Stimulated activated CD8-positive, alpha-beta memory T cell treated with anti-CD3 and anti-CD28 coated beads, Interleukin-4, amount 100 ng/mL, for 48 hours (primary cell): ENCODE results near the gene ABCA9.

Source experiments
- DNase-seq: peaks from one replicate; pipeline ENCODE4 v3.0.0-alpha.2; 2020

The ABCA9 gene

GRCh38 chr17:69067274-69068047 lies 6.7 kb upstream of the ABCA9 start:
- no peak for DNase-seq

- no peak for DNase-seq
These were observed 5.8 kb upstream of the ABCA9 start for GRCh38 chr17:69066482-69066881.

GRCh38 chr17:69065113-69065512 lies 4.4 kb upstream of the ABCA9 start:
- DNase-seq, result no peak

GRCh38 chr17:69064476-69064875 lies 3.7 kb upstream of the ABCA9 start:
- DNase-seq, result no peak

DNA sequence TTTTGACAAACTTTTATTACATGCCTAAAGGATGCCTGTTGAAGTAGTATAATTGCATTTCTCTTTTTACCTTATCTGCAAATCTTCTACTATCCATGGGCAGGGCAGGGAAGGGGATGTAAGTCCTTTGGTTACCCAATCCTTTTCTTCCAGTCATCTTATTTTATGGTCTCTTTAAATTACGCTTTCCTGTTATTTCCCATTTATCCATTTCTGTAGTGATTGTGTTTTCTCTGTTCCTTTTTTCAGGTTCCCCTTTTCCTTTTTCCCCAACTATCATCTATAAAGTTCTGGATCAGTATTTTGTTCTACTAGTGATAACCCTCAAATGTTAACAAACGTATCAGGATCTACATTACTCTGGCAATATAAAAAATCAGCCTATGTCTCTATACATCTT lies 3.3 kb upstream of the ABCA9 start:
- DNase-seq, result no peak

DNA sequence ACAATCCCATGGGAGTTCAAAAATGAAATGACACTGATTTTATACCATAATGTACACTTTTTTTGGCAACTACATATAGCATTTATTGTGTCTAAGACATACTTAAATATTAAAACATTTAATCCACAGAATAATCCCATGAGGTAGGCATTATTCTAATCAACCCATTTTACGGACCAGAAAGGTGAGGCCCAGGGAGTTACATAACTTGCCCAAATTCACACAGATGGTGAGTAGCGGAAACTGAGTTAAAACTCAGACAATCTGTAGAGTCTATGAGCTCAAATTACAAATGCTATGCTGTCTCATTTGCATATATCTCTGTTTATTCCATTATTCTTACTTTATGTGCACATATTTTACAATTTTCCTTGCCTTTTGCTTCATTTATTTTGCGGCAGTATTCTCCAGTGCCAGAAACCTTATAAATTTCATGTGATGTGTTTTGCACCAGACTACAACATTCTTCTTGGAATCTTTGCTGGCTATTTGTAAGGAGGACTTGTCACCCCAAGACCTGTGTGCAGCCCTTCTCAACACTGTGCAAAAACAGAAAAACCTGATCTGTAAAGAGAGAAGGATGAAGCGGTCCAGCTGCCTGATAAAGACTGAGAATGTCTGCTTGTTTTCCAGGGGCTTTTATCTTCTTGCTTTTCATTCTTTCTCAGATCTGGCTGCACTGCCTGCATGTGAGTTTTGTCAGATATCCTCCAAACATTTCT lies 2.3 kb upstream of the ABCA9 start:
- DNase-seq, result no peak

- no peak for DNase-seq
These were observed 1.2 kb upstream of the ABCA9 start for GRCh38 chr17:69061721-69062556.

DNA sequence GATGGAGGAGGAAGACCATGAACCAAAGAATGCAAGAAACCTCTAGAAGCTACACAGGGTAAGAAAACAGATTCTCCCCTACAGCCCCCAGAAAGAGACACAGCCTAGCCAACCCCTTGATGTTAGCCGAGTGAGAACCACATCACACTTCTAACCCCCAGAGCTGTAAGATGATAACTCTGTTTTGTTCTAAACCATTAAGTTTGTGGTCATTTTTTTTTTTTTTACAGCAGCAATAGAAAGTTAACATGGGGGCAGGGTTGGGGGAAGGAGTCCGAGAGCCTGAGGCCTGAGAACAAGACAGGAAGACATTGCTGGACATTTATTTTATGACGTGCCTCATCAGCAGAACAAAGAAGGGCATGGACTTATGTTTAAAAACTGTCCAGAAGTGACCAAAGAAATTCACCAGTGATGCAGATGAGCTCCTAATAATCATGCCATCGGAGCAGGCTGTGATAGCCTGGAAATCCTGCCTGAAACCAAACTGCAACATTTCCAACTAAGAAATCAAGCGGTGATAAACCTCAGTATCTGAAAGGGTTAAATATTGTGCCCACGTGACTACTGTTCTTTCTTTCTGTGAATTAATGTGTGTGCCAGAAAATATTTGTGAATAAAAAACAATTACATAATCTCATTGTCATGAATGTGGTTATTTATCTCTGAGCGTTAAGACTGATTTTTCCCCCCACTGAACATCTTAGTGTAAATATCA lies 1.1 kb downstream of the ABCA9 start:
- no peak for DNase-seq

DNA sequence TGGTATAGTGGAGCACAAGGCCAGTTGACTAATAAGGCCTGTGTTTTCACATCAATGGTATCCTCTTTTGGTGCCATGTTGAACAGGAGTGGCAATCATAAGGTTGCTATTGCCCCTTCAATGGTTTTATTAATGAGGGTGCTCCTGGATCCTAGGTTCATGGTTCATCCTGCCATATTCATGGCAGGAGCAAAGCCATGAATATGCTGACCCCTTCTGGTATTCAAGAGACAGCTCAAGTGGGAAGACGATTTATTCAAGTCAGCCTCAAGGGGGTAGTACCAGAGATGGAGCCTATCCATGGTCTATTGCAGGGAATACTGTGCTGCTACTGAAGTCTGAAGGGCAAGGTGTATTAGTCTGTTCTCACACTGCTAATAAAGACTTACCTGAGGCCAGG lies 2.6 kb downstream of the ABCA9 start:
- DNase-seq, result no peak

DNA sequence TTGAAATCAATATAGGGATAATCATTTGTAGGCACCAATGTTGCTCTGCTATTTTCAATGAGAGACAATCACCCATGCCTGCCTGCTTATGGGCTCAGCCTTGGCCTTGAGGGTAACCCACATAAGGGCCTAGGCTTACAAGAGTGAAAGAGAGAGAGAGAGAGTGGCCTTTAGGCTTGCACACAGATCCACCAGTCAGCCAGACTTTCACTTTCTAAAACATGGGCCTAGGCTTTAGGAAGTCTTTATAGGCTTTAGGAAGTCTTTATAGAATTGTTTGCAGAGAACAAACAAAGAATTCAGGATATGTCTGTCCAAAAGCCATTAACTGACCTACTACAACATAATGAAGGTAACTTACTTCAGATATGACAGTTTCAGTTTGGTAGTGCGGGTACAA lies 3.4 kb downstream of the ABCA9 start:
- no peak for DNase-seq

- no peak for DNase-seq
These were observed 4.4 kb downstream of the ABCA9 start for GRCh38 chr17:69056179-69056823.

DNA sequence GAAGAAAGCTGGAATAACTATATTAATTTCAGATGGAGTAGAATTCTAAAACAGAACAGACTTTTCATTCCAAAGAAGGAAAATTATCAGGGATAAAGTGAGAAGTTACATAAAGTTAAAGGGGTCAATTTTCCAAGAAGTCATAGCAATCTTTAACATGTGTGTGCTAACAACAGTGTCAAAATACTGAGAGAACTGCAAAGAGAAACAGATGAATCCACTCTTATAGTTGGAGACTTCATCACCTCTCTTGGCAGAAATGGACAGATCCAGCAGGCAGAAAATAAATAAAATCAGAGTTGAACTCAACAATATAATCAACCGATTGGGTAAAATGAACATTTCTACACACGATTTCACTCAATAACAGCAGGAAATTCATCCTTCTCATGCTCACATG lies 5.4 kb downstream of the ABCA9 start:
- DNase-seq, result no peak

- no peak for DNase-seq
These were observed 9.5 kb downstream of the ABCA9 start for GRCh38 chr17:69050999-69051775.

DNA sequence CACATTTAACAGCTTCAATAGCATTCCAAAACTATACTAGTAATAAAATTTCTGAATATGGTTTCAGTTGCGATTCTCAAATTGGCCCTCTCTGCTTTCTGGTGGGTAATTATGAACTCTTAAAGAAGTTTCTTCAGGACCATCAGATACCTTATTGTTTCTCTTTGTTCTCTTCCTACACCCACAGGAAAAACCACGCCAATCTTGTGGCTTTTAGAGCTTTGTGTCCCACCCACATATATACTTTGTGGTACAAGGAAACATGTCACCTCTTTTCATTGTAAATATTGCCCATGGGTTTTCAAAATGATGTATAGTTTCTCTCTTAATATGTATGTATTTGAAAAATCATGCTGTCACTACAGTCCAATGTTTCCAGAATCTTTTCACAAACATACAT lies 12.1 kb downstream of the ABCA9 start:
- no peak for DNase-seq

- DNase-seq, result no peak
These were observed 13.1 kb downstream of the ABCA9 start for GRCh38 chr17:69047368-69048263.

DNA sequence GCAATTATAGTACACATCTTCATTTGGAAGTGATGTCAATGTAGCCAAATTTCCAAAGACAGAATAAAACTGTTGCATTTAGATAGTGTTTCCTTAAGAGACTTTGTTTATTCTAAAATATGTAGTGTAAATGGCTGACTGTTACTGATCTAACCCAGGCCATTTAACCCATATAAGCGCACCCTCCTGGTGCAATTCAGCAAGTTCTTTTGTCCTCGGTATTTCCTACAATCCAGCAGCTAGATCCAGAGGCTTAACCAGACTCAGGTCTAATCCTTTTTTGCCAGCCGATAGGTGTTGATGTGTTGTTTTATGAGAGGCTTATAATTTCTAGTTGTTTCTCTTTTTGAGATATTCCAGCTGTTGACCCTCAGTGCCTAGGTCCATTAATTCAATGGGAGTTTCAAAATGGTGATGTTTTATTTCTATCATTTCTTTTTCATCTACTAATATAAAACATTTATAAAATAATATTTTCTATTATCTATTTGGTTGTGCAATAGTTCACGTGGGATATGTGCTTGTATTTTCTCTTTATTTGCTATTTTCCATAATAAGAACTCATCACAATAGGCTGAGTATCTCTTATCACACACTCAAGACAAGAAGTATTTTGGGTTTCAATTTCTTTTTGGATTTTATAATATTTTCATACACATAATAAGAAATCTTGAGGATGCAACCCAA lies 14.5 kb downstream of the ABCA9 start:
- no peak for DNase-seq

- no peak for DNase-seq
These were observed 15.1 kb downstream of the ABCA9 start for GRCh38 chr17:69045646-69046045.

- DNase-seq, result no peak
These were observed 16.4 kb downstream of the ABCA9 start for GRCh38 chr17:69044371-69044770.

- DNase-seq, result no peak
These were observed 17.5 kb downstream of the ABCA9 start for GRCh38 chr17:69043098-69043734.
